DND-41 (cell line): ENCODE measurements around the gene NR5A1.

Experiments used
- ATAC-seq: fragments of 200-7000 bp; cut with Tn5 transposase; 3 replicates; pipeline ENCODE4 v1.9.1; 2021; ENCODE audit warnings: low read depth; ENCODE audit not compliant: insufficient read depth
- DNase-seq: peaks from one replicate; pipeline ENCODE4 v3.0.0-alpha.2; 2020
- H2AFZ ChIP-seq: 2 replicates; pipeline ENCODE4 v1.6.0; 2012; ENCODE audit warnings: low read depth, low read length
- H3K27ac ChIP-seq: 2 replicates; pipeline ENCODE4 v1.5.1; 2012; ENCODE audit warnings: low read length, inconsistent platforms
- H3K27me3 ChIP-seq: fragments of 200-600 bp; sonication (generic); 2 replicates; pipeline ENCODE4 v1.6.0; 2012; ENCODE audit warnings: low read length, mild to moderate bottlenecking, inconsistent platforms; ENCODE audit not compliant: insufficient read depth, poor library complexity
- H3K36me3 ChIP-seq: 2 replicates; pipeline ENCODE4 v1.5.1; 2012; ENCODE audit warnings: low read length, inconsistent platforms; ENCODE audit not compliant: insufficient read depth
- H3K4me1 ChIP-seq: 2 replicates; pipeline ENCODE4 v1.5.1; 2012; ENCODE audit warnings: mild to moderate bottlenecking, low read length; ENCODE audit not compliant: insufficient read depth
- H3K4me2 ChIP-seq: 2 replicates; pipeline ENCODE4 v1.6.0; 2012; ENCODE audit warnings: mild to moderate bottlenecking, moderate library complexity, low read length, inconsistent platforms; ENCODE audit not compliant: insufficient read depth
- H3K4me3 ChIP-seq, 2 experiments: fragments of 200-600 bp in 1 of 2; shearing (Covaris generic) in 1 of 2; 2 replicates each; pipeline ENCODE4 v1.5.1; 2012 to 2016; ENCODE audit warnings: inconsistent platforms in 2 of 2, low read length in 2 of 2, mild to moderate bottlenecking in 2 of 2, low read depth in 1 of 2, moderate library complexity in 1 of 2
- H3K79me2 ChIP-seq: 2 replicates; pipeline ENCODE4 v1.6.0; 2012; ENCODE audit warnings: low read length, inconsistent platforms; ENCODE audit not compliant: insufficient read depth
- H3K9ac ChIP-seq: 2 replicates; pipeline ENCODE4 v1.6.0; 2012; ENCODE audit warnings: low read depth, mild to moderate bottlenecking, inconsistent platforms, low read length, moderate library complexity
- H3K9me3 ChIP-seq: 2 replicates; pipeline ENCODE4 v1.5.1; 2012; ENCODE audit warnings: low read length, moderate library complexity, mild to moderate bottlenecking, inconsistent platforms; ENCODE audit not compliant: insufficient read depth, severe bottlenecking
- H4K20me1 ChIP-seq: 2 replicates; pipeline ENCODE4 v1.6.0; 2012; ENCODE audit warnings: low read length; ENCODE audit not compliant: insufficient read depth
- EZH2 ChIP-seq: IDR thresholded peaks from 3 replicates; pipeline ENCODE4 v1.6.1; 2012; ENCODE audit warnings: borderline replicate concordance, low read depth, mild to moderate bottlenecking, moderate library complexity, low read length, inconsistent platforms; ENCODE audit not compliant: severe bottlenecking
- TF ChIP-seq, protein P1 (sequence below): IDR thresholded peaks from 2 replicates; pipeline ENCODE4 v1.5.1; 2012; ENCODE audit warnings: borderline replicate concordance, low read length, moderate library complexity, mild to moderate bottlenecking; ENCODE audit not compliant: poor library complexity, severe bottlenecking; ENCODE audit errors: extremely low read depth

NR5A1 gene

DNA sequence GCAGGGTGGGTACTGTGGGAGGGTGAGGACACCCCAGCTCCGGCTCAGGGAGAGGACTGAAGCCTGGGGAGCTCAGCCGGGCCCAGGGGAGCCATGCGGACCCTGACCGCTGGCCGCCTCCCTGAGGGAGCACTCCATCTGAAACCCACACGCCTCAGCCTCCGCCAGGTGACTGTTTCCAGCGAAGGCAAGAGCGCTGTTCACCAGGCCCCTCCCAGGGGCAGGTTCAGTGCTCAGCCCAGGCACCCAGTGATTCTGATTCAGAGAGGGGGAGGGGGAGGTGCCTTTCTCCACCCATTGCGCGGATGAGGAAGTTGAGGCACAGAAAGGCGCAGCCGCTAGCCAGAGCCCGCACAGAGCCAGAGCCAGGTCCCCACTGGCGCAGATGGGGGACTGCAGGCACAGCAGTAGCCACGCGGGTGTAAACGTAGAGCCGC, 30.0 kb downstream of the NR5A1 start:
- Histone ChIP-seq H3K36me3 (no peaks in the 10 kb centered on the region), H3K9me3 (no peaks in the 10 kb centered on the region), H3K9ac (no peak overlapping the region), H3K79me2 (no peaks in the 10 kb centered on the region), H2AFZ (no peak overlapping the region), H3K4me3 (no peak overlapping the region), H4K20me1 (no peaks in the 10 kb centered on the region; the same call in 1 of the 2 replicates), H3K27ac (no peak overlapping the region), H3K27me3 (no peaks in the 10 kb centered on the region), H3K4me2 (no peak overlapping the region), H3K4me1 (no peaks in the 10 kb centered on the region)
- DNase-seq (no peak), ATAC-seq (no peak)
- TF ChIP-seq, protein P1, sequence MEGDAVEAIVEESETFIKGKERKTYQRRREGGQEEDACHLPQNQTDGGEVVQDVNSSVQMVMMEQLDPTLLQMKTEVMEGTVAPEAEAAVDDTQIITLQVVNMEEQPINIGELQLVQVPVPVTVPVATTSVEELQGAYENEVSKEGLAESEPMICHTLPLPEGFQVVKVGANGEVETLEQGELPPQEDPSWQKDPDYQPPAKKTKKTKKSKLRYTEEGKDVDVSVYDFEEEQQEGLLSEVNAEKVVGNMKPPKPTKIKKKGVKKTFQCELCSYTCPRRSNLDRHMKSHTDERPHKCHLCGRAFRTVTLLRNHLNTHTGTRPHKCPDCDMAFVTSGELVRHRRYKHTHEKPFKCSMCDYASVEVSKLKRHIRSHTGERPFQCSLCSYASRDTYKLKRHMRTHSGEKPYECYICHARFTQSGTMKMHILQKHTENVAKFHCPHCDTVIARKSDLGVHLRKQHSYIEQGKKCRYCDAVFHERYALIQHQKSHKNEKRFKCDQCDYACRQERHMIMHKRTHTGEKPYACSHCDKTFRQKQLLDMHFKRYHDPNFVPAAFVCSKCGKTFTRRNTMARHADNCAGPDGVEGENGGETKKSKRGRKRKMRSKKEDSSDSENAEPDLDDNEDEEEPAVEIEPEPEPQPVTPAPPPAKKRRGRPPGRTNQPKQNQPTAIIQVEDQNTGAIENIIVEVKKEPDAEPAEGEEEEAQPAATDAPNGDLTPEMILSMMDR = no peak

DNA sequence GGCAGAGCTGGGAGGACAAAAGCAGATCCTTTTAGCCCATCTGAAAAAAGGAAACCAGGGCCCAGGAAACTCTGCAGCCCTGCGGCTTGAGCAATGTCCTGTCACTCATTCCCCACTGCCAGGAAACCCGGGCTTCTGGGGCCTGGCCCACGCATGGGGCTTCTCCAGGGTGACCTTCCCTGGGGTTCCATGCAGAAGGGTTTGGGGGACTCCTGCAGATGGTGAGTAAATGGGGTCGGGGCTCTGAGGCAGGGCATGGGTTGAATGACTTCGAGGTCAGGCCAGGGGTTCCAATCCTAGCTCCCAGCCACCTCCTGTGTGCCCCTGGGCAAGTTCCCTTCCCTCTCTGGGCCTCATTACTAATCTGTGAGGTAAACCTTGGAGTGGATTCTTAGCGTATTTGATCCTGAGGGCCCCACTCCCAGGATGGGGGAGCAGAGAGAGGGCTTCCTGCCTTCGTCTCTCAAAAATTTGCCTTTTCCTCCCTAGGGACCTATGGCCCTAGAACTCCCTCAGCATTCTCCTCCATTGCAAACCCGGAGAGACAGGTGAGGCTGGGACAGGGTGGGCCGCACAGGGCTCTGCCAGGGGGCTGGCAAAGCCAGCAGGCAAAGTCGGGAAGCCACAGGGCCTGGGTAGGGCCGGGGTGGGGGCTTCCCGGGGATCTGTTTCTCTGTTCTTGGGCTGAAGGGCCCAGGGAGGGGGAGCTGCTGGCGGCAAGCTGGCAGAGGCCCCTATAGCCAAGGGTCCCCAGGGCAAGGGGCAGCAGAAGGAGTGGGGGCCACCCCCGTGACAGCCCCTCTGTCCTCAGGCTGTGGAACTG, 31.1 kb downstream of the NR5A1 start:
- Histone ChIP-seq H3K4me1 (no peaks in the 10 kb centered on the region), H4K20me1 (no peaks in the 10 kb centered on the region; the same call in 1 of the 2 replicates), H3K4me3 (no peak overlapping the region), H3K9me3 (no peaks in the 10 kb centered on the region), H2AFZ (no peak overlapping the region), H3K36me3 (no peaks in the 10 kb centered on the region), H3K27me3 (no peaks in the 10 kb centered on the region), H3K27ac (no peak overlapping the region), H3K4me2 (no peak overlapping the region), H3K79me2 (no peaks in the 10 kb centered on the region), H3K9ac (no peak overlapping the region)
- no peak for TF ChIP-seq EZH2
- TF ChIP-seq, protein P1 = no peak
- ATAC-seq (no peak), DNase-seq (no peak)

DNA sequence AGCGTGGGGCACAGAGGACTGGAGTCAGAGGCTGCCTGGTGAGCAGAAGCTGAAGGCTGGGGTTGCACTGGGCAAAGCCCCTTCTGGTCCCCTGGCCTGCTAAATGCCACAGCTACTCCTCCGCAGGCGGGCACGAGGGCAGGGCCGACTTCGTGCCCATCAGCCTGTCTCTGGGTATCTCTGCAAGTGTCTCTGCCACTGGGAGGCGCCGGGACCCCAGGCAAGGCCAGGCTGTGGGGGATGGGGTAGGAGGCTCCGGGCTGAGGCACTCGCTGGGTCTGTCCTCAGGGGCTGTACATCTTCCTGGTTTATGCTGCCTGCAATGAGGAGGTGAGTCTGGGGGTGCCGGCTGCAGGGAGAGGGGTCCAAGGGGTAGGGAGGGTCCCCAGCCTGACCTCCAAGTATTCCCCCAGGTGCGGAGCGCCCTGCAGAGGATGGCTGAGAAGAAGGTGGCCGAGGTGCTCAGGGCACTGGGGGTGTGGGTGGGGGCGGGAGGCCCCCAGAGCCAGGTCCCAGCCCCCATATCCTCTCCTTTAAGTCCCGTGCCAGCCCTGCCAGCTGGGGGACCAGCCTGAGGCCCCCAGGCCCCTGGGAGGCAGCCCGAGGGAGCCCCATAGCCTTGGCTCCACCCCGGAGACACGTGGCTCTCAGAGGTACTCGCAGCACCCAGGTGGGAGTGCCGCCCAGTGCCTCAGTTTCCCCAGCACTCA, 31.9 kb downstream of the NR5A1 start:
- H3K9ac ChIP-seq = no peak overlapping the region
- no peak overlapping the region for H2AFZ ChIP-seq
- H3K27ac ChIP-seq = no peak overlapping the region
- DNase-seq (peak; percentile 9), ATAC-seq (no peak)
- TF ChIP-seq, protein P1 = no peak
- no peaks in the 10 kb centered on the region for H3K4me1 ChIP-seq
- H3K27me3 ChIP-seq = no peaks in the 10 kb centered on the region
- H4K20me1 ChIP-seq = no peaks in the 10 kb centered on the region; the same call in 1 of the 2 replicates
- H3K79me2 ChIP-seq = no peaks in the 10 kb centered on the region
- H3K4me2 ChIP-seq = no peak overlapping the region
- H3K4me3 ChIP-seq = no peak overlapping the region
- no peaks in the 10 kb centered on the region for H3K36me3 ChIP-seq
- no peaks in the 10 kb centered on the region for H3K9me3 ChIP-seq
